Activated T-helper 1 cell treated with anti-CD3 and anti-CD28 coated beads, Interleukin-2, amount 50 U/mL, for 16 hours (primary cell): Measurements from ENCODE around the gene MTHFD2.
A peak's percentile ranks its signal among the peaks of the same experiment; 100 is the strongest.
"Not testable (repeated sequence)": the region's sequence is repeated elsewhere in the genome, so short reads cannot be mapped to it uniquely, and the experiment has no call there.

ENCODE experiments used
- DNase-seq, 2 donors: peaks; one replicate each; pipeline ENCODE4 v3.0.0-alpha.2; 2020; ENCODE audit warnings: low read depth in 1 of 2, low spot score in 1 of 2

Gene MTHFD2

GRCh38 chr2:74197049-74197448 is 1.4 kb upstream of the MTHFD2 start:
- no peak for DNase-seq

- no peak for DNase-seq
Measured at GRCh38 chr2:74198023-74198460, 373 bp upstream of the MTHFD2 start.

- no peak for DNase-seq
Measured at GRCh38 chr2:74199275-74199701, 873 bp downstream of the MTHFD2 start.

- DNase-seq: peak in 1 of 2 donors; percentile 19
Measured at GRCh38 chr2:74199871-74200305, 1.5 kb downstream of the MTHFD2 start.

- no peak for DNase-seq
Measured at GRCh38 chr2:74201196-74201595, 2.8 kb downstream of the MTHFD2 start.

- no peak for DNase-seq
Measured at GRCh38 chr2:74201596-74201995, 3.2 kb downstream of the MTHFD2 start.

GRCh38 chr2:74204436-74204835 is 6.0 kb downstream of the MTHFD2 start:
- no peak for DNase-seq

GRCh38 chr2:74205113-74205512 is 6.7 kb downstream of the MTHFD2 start:
- DNase-seq: no peak

- DNase-seq: no peak
Measured at GRCh38 chr2:74205596-74205995, 7.2 kb downstream of the MTHFD2 start.

- DNase-seq: no peak
Measured at GRCh38 chr2:74206180-74206688, 7.8 kb downstream of the MTHFD2 start.

- DNase-seq: no peak
Measured at GRCh38 chr2:74212702-74213410, 14.4 kb downstream of the MTHFD2 start.

- DNase-seq: not testable (repeated sequence)
Measured at GRCh38 chr2:74215771-74216170, 17.4 kb downstream of the MTHFD2 start.

GRCh38 chr2:74216642-74217041 is 18.2 kb downstream of the MTHFD2 start:
- DNase-seq: no peak

GRCh38 chr2:74219846-74220486 is 21.6 kb downstream of the MTHFD2 start:
- no peak for DNase-seq

- no peak for DNase-seq
Measured at GRCh38 chr2:74221091-74221490, 22.7 kb downstream of the MTHFD2 start.

- DNase-seq: no peak
Measured at GRCh38 chr2:74221604-74222299, 23.3 kb downstream of the MTHFD2 start.

- no peak for DNase-seq
Measured at GRCh38 chr2:74222300-74222650, 23.9 kb downstream of the MTHFD2 start.

- DNase-seq: no peak
Measured at GRCh38 chr2:74223941-74224770, 25.7 kb downstream of the MTHFD2 start.

GRCh38 chr2:74225698-74226459 is 27.5 kb downstream of the MTHFD2 start:
- no peak for DNase-seq

- no peak for DNase-seq
Measured at GRCh38 chr2:74226648-74227213, 28.3 kb downstream of the MTHFD2 start.
